Neuronal stem cell (in vitro differentiated cells): Measurements from ENCODE around the gene BMS1.
A peak's percentile ranks its signal among the peaks of the same experiment; 100 is the strongest.

Experiments
- DNase-seq: peaks from one replicate; pipeline ENCODE4 v3.0.0-alpha.2; 2013; ENCODE audit warnings: low spot score
- H2AFZ ChIP-seq: one replicate; pipeline ENCODE4 v1.6.1; 2013; ENCODE audit warnings: mild to moderate bottlenecking, low read length, inconsistent platforms
- H2AK5ac ChIP-seq: 2 replicates; pipeline ENCODE4 v1.6.1; 2013; ENCODE audit warnings: low read depth, mild to moderate bottlenecking, inconsistent platforms, low read length, moderate library complexity, mixed read lengths
- H2BK120ac ChIP-seq: 2 replicates; pipeline ENCODE4 v1.6.1; 2013; ENCODE audit warnings: low read depth, mild to moderate bottlenecking, inconsistent platforms, low read length, moderate library complexity, mixed read lengths
- H2BK12ac ChIP-seq: one replicate; pipeline ENCODE4 v1.6.1; 2013; ENCODE audit warnings: low read length, inconsistent platforms
- H2BK15ac ChIP-seq: 2 replicates; pipeline ENCODE4 v1.6.1; 2013; ENCODE audit warnings: mild to moderate bottlenecking, low read length, inconsistent platforms, mixed read lengths
- H2BK5ac ChIP-seq: one replicate; pipeline ENCODE4 v1.6.1; 2013; ENCODE audit warnings: inconsistent platforms, mild to moderate bottlenecking, low read length, moderate library complexity
- H3K14ac ChIP-seq: one replicate; pipeline ENCODE4 v1.6.1; 2013; ENCODE audit warnings: low read length, inconsistent platforms
- H3K18ac ChIP-seq: 2 replicates; pipeline ENCODE4 v1.6.1; 2013; ENCODE audit warnings: low read length, inconsistent platforms
- H3K23ac ChIP-seq: 2 replicates; pipeline ENCODE4 v1.6.1; 2013; ENCODE audit warnings: low read depth, mild to moderate bottlenecking, mixed read lengths, low read length, inconsistent platforms; ENCODE audit not compliant: poor library complexity
- H3K27ac ChIP-seq: replicated peaks from 3 replicates; pipeline ENCODE4 v1.5.1; 2013; ENCODE audit warnings: low read length, inconsistent platforms
- H3K27me3 ChIP-seq, 3 experiments: 2 replicates each; pipeline ENCODE4 v1.6.1; 2013; ENCODE audit warnings: low read length in 3 of 3, mild to moderate bottlenecking in 2 of 3, inconsistent platforms in 1 of 3, low read depth in 1 of 3, mixed read lengths in 1 of 3, moderate library complexity in 1 of 3; ENCODE audit not compliant: control insufficient read depth in 3 of 3, insufficient read depth in 3 of 3
- H3K36me3 ChIP-seq, 2 donors: replicated peaks in 1 of 2; 2 replicates each; pipeline ENCODE4 v1.6.1; 2013; ENCODE audit warnings: low read length in 2 of 2; ENCODE audit not compliant: control insufficient read depth in 2 of 2, insufficient read depth in 2 of 2
- H3K4ac ChIP-seq: 2 replicates; pipeline ENCODE4 v1.6.1; 2013; ENCODE audit warnings: inconsistent platforms, mild to moderate bottlenecking, low read length, moderate library complexity
- H3K4me1 ChIP-seq, 2 donors: 1 replicate in 1 of 2; 2 replicates in 1 of 2; pipeline ENCODE4 v1.6.1; 2013; ENCODE audit warnings: low read length in 2 of 2, low read depth in 1 of 2; ENCODE audit not compliant: control insufficient read depth in 2 of 2, insufficient read depth in 1 of 2
- H3K4me2 ChIP-seq: one replicate; pipeline ENCODE4 v1.6.1; 2013; ENCODE audit warnings: mild to moderate bottlenecking, low read length, inconsistent platforms; ENCODE audit not compliant: insufficient read depth, poor library complexity, severe bottlenecking
- H3K4me3 ChIP-seq, 2 donors: 2 replicates each; pipeline ENCODE4 v1.5.1; 2013; ENCODE audit warnings: low read length in 2 of 2, mild to moderate bottlenecking in 2 of 2, inconsistent platforms in 1 of 2, moderate library complexity in 1 of 2
- H3K79me1 ChIP-seq: one replicate; pipeline ENCODE4 v1.6.1; 2013; ENCODE audit warnings: low read depth, mild to moderate bottlenecking, inconsistent platforms, low read length, moderate library complexity
- H3K9ac ChIP-seq: one replicate; pipeline ENCODE4 v1.6.1; 2013; ENCODE audit warnings: mild to moderate bottlenecking, low read depth, low read length, inconsistent platforms; ENCODE audit not compliant: poor library complexity
- H3K9me3 ChIP-seq, 2 donors: replicated peaks in 1 of 2; 2 replicates each; pipeline versions ENCODE3 to v1.6.1; 2013; ENCODE audit warnings: low read length in 2 of 2, mild to moderate bottlenecking in 2 of 2, inconsistent platforms in 1 of 2, low read depth in 1 of 2, mixed read lengths in 1 of 2, moderate library complexity in 1 of 2; ENCODE audit not compliant: control insufficient read depth in 2 of 2, insufficient read depth in 1 of 2
- H4K8ac ChIP-seq: one replicate; pipeline ENCODE4 v1.6.1; 2013; ENCODE audit warnings: low read depth, mild to moderate bottlenecking, inconsistent platforms, low read length, moderate library complexity
- H4K91ac ChIP-seq: one replicate; pipeline ENCODE4 v1.6.1; 2013; ENCODE audit warnings: low read length, low read depth, mild to moderate bottlenecking, inconsistent platforms; ENCODE audit not compliant: poor library complexity
- WGBS, 2 donors: extraction: QIAGEN DNeasy Blood & Tissue Kit; methylation state at CpG; one replicate each; pipeline ENCODE4 v1.1.7; 2013; ENCODE audit warnings: missing lambda C conversion rate in 2 of 2, mixed read lengths in 1 of 2; ENCODE audit not compliant: insufficient read length in 2 of 2, insufficient replicate concordance in 1 of 2; ENCODE audit errors: extremely low coverage in 2 of 2; 5-methylcytosine and 5-hydroxymethylcytosine counted together

BMS1 gene

GRCh38 chr10:42872865-42873435 lies 90.4 kb downstream of the BMS1 start:
- Histone ChIP-seq H2BK120ac (no peak overlapping the region), H3K27me3 (no peaks in the 10 kb centered on the region), H3K27ac (no peak overlapping the region), H2BK15ac (no peak overlapping the region), H3K9ac (no peak overlapping the region), H4K8ac (peak overlapping the region; percentile 29), H2BK5ac (no peak overlapping the region), H3K36me3 (no peaks in the 10 kb centered on the region), H2AK5ac (peak overlapping the region; percentile 97), H2BK12ac (no peak overlapping the region), H3K14ac (peak overlapping the region; percentile 63), H3K9me3 (peaks cover 0 to 1% of the 10 kb centered on the region in 2 donors), H3K18ac (no peak overlapping the region), H3K79me1 (no peaks in the 10 kb centered on the region), H3K4me3 (no peak overlapping the region), H3K4me2 (no peak overlapping the region), H3K4ac (no peak overlapping the region), H3K23ac (no peak overlapping the region), H2AFZ (no peak overlapping the region), H3K4me1 (peaks cover 2 to 6% of the 10 kb centered on the region in 2 donors), H4K91ac (no peak overlapping the region)
- WGBS, 2 donors: no CpG with 5 or more reads among the region's 19 CpGs
- no peak for DNase-seq

GRCh38 chr10:42874713-42875387 lies 92.3 kb downstream of the BMS1 start:
- H4K91ac ChIP-seq: no peak overlapping the region
- no peaks in the 10 kb centered on the region for H3K79me1 ChIP-seq
- H3K23ac ChIP-seq: peak overlapping the region; percentile 8

DNA sequence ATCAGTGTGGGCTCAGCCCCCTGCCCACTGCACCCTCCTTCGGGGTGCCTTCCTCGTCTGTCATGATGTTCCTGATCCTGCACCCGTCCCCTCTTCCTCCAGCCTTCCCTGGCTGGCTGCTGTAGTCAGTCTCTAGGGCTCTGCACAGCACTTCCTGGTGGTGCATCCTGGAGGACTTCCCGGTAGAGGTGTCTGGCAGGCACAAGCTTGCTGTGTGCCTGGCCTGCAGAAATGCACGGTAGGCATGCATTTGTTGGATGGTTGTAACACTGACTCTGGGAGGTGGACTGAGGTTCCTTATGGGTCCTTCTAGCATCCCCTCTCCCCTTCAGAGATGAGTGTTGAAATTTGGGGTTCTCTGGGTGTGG lies 92.8 kb downstream of the BMS1 start:
- peak overlapping the region in 1 of 2 donors; percentile 30 for H3K4me3 ChIP-seq
- no peak overlapping the region for H3K4ac ChIP-seq
- H3K4me2 ChIP-seq: peak overlapping the region; percentile 2
- no CpG with 5 or more reads among the region's 5 CpGs for WGBS, 2 donors
- no peaks in the 10 kb centered on the region for H3K27me3 ChIP-seq
- peak overlapping the region; percentile 92 for H2BK15ac ChIP-seq
- no peak overlapping the region for H2BK12ac ChIP-seq
- no peak overlapping the region for H2BK120ac ChIP-seq
- H3K9ac ChIP-seq: peak overlapping the region; percentile 27
- H3K23ac ChIP-seq: peak overlapping the region; percentile 8
- H3K9me3 ChIP-seq: peaks cover 0 to 1% of the 10 kb centered on the region in 2 donors
- peaks cover 2% of the 10 kb centered on the region for H3K79me1 ChIP-seq
- no peak overlapping the region for H4K91ac ChIP-seq
- H4K8ac ChIP-seq: no peak overlapping the region
- H3K36me3 ChIP-seq: no peaks in the 10 kb centered on the region
- peak overlapping the region; percentile 39 for H3K18ac ChIP-seq
- DNase-seq: no peak
- peaks cover 2 to 6% of the 10 kb centered on the region in 2 donors for H3K4me1 ChIP-seq
- peak overlapping the region; percentile 25 for H3K14ac ChIP-seq
- H2AFZ ChIP-seq: peak overlapping the region; percentile 69
- peak overlapping the region; percentile 48 for H2BK5ac ChIP-seq
- H3K27ac ChIP-seq: no peak overlapping the region
- H2AK5ac ChIP-seq: peak overlapping the region; percentile 76

More at GRCh38 chr10:42874713-42875387, 92.3 kb downstream of the BMS1 start:
- Histone ChIP-seq H4K8ac (no peak overlapping the region), H3K4me2 (no peak overlapping the region), H3K9me3 (peaks cover 0 to 1% of the 10 kb centered on the region in 2 donors), H2BK120ac (no peak overlapping the region), H3K9ac (no peak overlapping the region), H2BK15ac (peak overlapping the region; percentile 92), H3K18ac (peak overlapping the region; percentile 39), H3K4me3 (peak overlapping the region in 1 of 2 donors; percentile 30), H3K4ac (no peak overlapping the region), H3K14ac (peak overlapping the region; percentile 94), H3K36me3 (no peaks in the 10 kb centered on the region), H2BK12ac (peak overlapping the region; percentile 30), H3K27ac (no peak overlapping the region), H2BK5ac (peak overlapping the region; percentile 48), H2AK5ac (peak overlapping the region; percentile 76), H3K4me1 (peaks cover 2 to 6% of the 10 kb centered on the region in 2 donors), H3K27me3 (no peaks in the 10 kb centered on the region), H2AFZ (no peak overlapping the region)
- DNase-seq: no peak
- WGBS, 2 donors: no CpG with 5 or more reads among the region's 15 CpGs

GRCh38 chr10:42875798-42876341 lies 93.3 kb downstream of the BMS1 start:
- Histone ChIP-seq H3K4ac (no peak overlapping the region), H3K27me3 (no peaks in the 10 kb centered on the region), H2BK120ac (no peak overlapping the region), H3K9ac (peak overlapping the region; percentile 27), H3K18ac (peak overlapping the region; percentile 39), H3K9me3 (peaks cover 0 to 1% of the 10 kb centered on the region in 2 donors), H4K8ac (no peak overlapping the region), H2BK15ac (no peak overlapping the region), H3K36me3 (no peaks in the 10 kb centered on the region), H3K23ac (no peak overlapping the region), H3K4me3 (no peak overlapping the region), H3K79me1 (peaks cover 2% of the 10 kb centered on the region), H2BK5ac (peak overlapping the region; percentile 48), H2AK5ac (peak overlapping the region; percentile 76), H3K4me2 (peak overlapping the region; percentile 2), H2AFZ (peak overlapping the region; percentile 69), H4K91ac (no peak overlapping the region), H3K27ac (no peak overlapping the region), H3K14ac (peak overlapping the region; percentile 25), H2BK12ac (no peak overlapping the region), H3K4me1 (peaks cover 2 to 6% of the 10 kb centered on the region in 2 donors)
- no CpG with 5 or more reads among the region's 12 CpGs for WGBS, 2 donors
- no peak for DNase-seq
